ENCODE data around the gene CCL4L2.
"Not testable (repeated sequence)": the region's sequence is repeated elsewhere in the genome, so short reads cannot be mapped to it uniquely, and the experiment has no call there.

The CCL4L2 gene

GRCh38 chr17:36195434-36196130 lies 15.3 kb upstream of the CCL4L2 start:
- DNase-seq = no peak

- DNase-seq = no peak
Observed at GRCh38 chr17:36196131-36196486, 14.8 kb upstream of the CCL4L2 start.

- no peak for DNase-seq
Observed at GRCh38 chr17:36197387-36197703, 13.5 kb upstream of the CCL4L2 start.

GRCh38 chr17:36198831-36199465 lies 11.9 kb upstream of the CCL4L2 start:
- DNase-seq = no peak

- not testable (repeated sequence) for DNase-seq
Observed at GRCh38 chr17:36201102-36201501, 9.8 kb upstream of the CCL4L2 start.

GRCh38 chr17:36201506-36201905 lies 9.4 kb upstream of the CCL4L2 start:
- DNase-seq = not testable (repeated sequence)

GRCh38 chr17:36203335-36203734 lies 7.5 kb upstream of the CCL4L2 start:
- no peak for DNase-seq

GRCh38 chr17:36204724-36205500 lies 6.0 kb upstream of the CCL4L2 start:
- DNase-seq = no peak

GRCh38 chr17:36205637-36206485 lies 5.0 kb upstream of the CCL4L2 start:
- DNase-seq = no peak

- not testable (repeated sequence) for DNase-seq
Observed at GRCh38 chr17:36206486-36206821, 4.4 kb upstream of the CCL4L2 start.

- not testable (repeated sequence) for DNase-seq
Observed at GRCh38 chr17:36207383-36207782, 3.5 kb upstream of the CCL4L2 start.

- no peak for DNase-seq
Observed at GRCh38 chr17:36209575-36209974, 1.3 kb upstream of the CCL4L2 start.

- not testable (repeated sequence) for DNase-seq
Observed at GRCh38 chr17:36211484-36212271, 815 bp downstream of the CCL4L2 start.

- DNase-seq = no peak
Observed at GRCh38 chr17:36212272-36212605, 1.4 kb downstream of the CCL4L2 start.

- no peak for DNase-seq
Observed at GRCh38 chr17:36212966-36213365, 2.1 kb downstream of the CCL4L2 start.

- DNase-seq = no peak
Observed at GRCh38 chr17:36213695-36214094, 2.8 kb downstream of the CCL4L2 start.

- DNase-seq = no peak
Observed at GRCh38 chr17:36214918-36215317, 4.1 kb downstream of the CCL4L2 start.

GRCh38 chr17:36215406-36216308 lies 4.8 kb downstream of the CCL4L2 start:
- not testable (repeated sequence) for DNase-seq

- not testable (repeated sequence) for DNase-seq
Observed at GRCh38 chr17:36219556-36219955, 8.7 kb downstream of the CCL4L2 start.

- not testable (repeated sequence) for DNase-seq
Observed at GRCh38 chr17:36220737-36221580, 10.1 kb downstream of the CCL4L2 start.
